Mucosa of stomach (tissue), 1 donor: ENCODE results near the gene WNT3.

Experiments
- H3K27me3 ChIP-seq: one replicate; pipeline ENCODE4 v1.7.0; 2013; ENCODE audit warnings: mild to moderate bottlenecking, low read length; ENCODE audit not compliant: control insufficient read depth, insufficient read depth
- H3K36me3 ChIP-seq: one replicate; pipeline ENCODE4 v1.7.0; 2013; ENCODE audit warnings: low read length; ENCODE audit not compliant: control insufficient read depth, insufficient read depth
- H3K4me1 ChIP-seq: one replicate; pipeline ENCODE4 v1.7.0; 2013; ENCODE audit warnings: mild to moderate bottlenecking, low read length; ENCODE audit not compliant: control insufficient read depth, insufficient read depth
- H3K4me3 ChIP-seq: one replicate; pipeline ENCODE4 v1.7.0; 2013; ENCODE audit warnings: low read length
- H3K9ac ChIP-seq: one replicate; pipeline ENCODE4 v1.7.0; 2013; ENCODE audit warnings: mild to moderate bottlenecking, low read length, moderate library complexity
- H3K9me3 ChIP-seq: one replicate; pipeline ENCODE4 v1.7.0; 2013; ENCODE audit warnings: mild to moderate bottlenecking, low read length, moderate library complexity; ENCODE audit not compliant: control insufficient read depth
- donor health status: Pancreatic carcinoma.

The WNT3 gene, protein sequence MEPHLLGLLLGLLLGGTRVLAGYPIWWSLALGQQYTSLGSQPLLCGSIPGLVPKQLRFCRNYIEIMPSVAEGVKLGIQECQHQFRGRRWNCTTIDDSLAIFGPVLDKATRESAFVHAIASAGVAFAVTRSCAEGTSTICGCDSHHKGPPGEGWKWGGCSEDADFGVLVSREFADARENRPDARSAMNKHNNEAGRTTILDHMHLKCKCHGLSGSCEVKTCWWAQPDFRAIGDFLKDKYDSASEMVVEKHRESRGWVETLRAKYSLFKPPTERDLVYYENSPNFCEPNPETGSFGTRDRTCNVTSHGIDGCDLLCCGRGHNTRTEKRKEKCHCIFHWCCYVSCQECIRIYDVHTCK

DNA sequence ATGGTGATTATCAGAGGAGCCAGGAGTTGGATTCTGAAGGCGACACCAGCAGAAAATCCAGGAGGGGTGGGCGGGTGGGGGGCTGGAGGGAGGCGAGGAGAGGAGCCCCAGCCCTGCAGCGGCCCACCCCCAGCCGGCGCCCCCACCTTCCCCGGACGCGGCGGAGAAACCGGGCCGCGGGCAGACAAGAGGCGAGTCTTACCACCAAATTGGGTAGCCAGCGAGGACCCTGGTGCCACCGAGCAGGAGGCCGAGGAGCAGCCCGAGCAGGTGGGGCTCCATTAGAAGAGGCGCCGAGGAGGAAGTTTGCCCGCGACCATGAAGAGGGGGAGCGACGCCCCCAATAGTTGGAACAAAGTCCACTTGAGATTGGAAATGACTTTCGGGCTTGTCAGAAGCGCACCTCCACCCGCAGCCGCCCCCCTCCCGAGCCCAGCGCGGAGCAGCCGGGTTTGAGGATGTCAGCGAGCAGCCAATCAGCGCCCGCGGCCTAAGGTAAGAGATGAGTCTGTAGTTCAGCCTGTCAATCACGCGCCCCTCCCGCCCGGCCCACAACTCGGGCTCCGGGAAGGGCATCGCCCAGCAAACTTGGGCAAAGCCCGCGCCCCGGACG is at the start of gene WNT3:
TSS of gene WNT3 (minus strand) at position 377 of the 613 bp plus-strand sequence. CDS start at position 282, 95 bp downstream.
- H3K9ac ChIP-seq = no peak within 1 kb of the TSS
- no peaks in the 10 kb centered on the region for H3K36me3 ChIP-seq
- peaks cover 90% of the 10 kb centered on the region for H3K27me3 ChIP-seq
- no peaks in the 10 kb centered on the region for H3K9me3 ChIP-seq
- no peak within 1 kb of the TSS for H3K4me3 ChIP-seq
- peaks cover 17% of the 10 kb centered on the region for H3K4me1 ChIP-seq

DNA sequence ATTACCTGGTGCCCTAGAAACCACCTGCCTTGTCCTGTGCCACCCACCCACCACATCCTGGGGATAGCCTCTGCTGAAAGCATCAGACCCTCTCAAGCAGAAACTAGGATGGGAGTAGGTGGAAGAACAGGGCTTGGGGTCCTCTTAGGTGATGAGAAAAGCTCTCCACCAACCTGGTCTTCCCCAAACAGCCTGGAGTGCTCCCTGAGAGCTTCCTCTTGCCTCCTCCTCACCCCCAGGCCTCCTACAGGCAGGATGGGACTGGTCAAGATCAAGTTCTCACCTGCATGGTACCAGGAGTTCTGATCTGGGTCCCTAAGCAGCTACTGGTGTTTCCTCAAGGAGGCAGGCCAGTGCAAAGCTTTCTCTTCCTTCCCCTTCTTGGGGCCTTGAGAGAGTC is 48.3 kb upstream of the WNT3 start:
- Histone ChIP-seq H3K9ac (no peak overlapping the region), H3K36me3 (no peaks in the 10 kb centered on the region), H3K27me3 (peaks cover 5% of the 10 kb centered on the region), H3K4me1 (peaks cover 6% of the 10 kb centered on the region), H3K4me3 (no peak overlapping the region), H3K9me3 (no peaks in the 10 kb centered on the region)

DNA sequence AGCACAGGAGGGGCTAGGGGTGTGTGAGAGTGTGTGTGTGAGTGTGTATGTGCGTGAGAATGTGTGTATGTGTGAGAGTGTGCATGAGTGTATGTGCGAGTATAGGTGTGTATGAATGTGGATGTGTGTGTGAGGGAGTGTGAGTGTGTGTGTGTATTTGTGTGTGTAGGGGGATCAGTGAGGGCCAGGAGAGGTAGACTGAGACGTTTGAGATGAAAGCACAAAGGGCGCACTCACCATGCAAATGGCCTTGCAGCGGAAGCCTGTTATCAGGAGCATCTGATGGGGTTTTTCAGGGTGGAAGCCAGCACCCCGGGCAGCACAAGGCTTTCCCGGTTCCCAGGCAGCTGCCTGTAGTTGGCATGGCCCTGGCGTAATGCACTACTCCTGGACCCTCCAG is 47.8 kb upstream of the WNT3 start:
- no peaks in the 10 kb centered on the region for H3K36me3 ChIP-seq

DNA sequence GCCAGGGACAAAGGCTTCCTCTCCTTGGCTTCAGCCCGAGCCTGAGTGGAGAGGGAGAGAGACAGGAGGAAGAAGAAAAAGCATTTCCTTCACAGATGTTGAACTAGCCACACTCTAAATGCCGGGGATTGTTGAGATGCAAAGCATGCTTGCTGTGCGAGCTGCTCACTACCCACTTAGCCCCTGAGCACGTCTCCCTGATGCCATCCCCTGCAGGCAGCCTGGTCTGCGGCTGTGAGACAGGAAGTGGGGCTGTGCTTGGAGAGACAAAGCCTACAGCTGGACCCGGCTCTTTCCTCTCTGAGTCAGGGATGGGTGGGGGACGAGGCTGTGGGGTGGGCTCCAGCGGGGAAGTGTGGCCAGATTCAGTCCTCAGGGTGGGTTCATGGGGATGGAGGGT is 46.6 kb upstream of the WNT3 start:
- H3K9me3 ChIP-seq = no peaks in the 10 kb centered on the region
- peaks cover under 1% of the 10 kb centered on the region for H3K4me1 ChIP-seq
- no peak overlapping the region for H3K4me3 ChIP-seq
- no peak overlapping the region for H3K9ac ChIP-seq
- H3K27me3 ChIP-seq = peaks cover 11% of the 10 kb centered on the region
- H3K36me3 ChIP-seq = no peaks in the 10 kb centered on the region

More for the DNA sequence above, 47.8 kb upstream of the WNT3 start:
- Histone ChIP-seq H3K4me3 (no peak overlapping the region), H3K4me1 (peaks cover 6% of the 10 kb centered on the region), H3K9ac (no peak overlapping the region), H3K27me3 (peaks cover 5% of the 10 kb centered on the region), H3K9me3 (no peaks in the 10 kb centered on the region)

DNA sequence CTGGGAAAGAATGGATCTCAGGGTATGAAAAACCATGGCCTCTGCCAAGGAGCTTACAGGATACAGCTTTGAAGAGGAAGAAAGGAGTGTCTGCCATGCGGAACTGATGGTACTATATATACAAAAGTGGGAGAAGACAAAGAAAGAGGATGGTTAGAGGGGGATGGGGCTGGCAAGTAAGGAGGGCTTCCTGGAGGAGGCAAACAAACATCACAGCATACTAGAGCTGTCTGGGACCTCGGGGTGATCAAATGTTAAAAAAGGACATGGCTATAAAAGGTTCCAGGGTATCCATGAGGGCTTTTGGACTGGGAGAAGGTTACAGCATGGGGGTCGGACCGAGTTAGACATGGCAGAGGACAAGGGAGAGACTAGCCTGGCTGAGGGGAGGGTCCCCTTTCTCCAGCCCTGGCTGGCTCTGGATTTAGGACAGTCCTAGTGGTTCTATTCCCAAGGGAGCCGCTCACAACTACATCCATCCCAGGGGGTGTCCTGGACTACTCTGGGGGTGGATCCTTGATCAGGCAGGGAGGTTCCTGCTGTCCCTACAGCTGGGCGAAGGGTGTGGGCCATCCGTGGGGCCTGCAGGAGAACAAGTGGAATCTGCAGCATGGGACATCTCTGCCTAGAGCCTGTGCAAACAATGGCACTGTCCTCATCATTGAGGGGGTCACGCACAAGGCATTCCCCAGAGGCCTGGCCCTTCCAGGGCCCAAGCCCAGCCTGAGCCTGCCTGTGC is 45.1 kb upstream of the WNT3 start:
- no peak overlapping the region for H3K9ac ChIP-seq
- H3K4me3 ChIP-seq = no peak overlapping the region
- H3K9me3 ChIP-seq = no peaks in the 10 kb centered on the region
- H3K4me1 ChIP-seq = no peaks in the 10 kb centered on the region
- no peaks in the 10 kb centered on the region for H3K36me3 ChIP-seq
- peaks cover 13% of the 10 kb centered on the region for H3K27me3 ChIP-seq

DNA sequence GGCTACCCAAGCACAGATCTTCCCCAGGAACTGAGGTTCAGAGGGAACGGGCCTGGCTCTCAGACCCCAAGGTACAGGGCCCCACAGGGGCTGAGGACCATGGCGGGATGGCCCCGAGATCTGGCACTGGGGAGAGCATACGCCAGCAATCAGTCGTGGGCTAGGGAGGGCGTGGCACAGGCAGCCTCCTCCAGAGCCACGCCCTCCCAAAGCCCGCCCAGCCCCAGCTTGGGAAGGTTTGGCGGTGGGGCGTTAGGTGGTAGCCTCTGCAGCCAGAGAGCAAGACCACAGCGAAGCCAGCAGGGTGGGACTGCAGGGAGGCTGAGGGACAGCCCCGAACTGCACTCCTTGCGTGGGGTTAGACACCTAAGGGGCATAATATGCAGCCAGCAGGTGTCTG is 44.5 kb upstream of the WNT3 start:
- Histone ChIP-seq H3K4me3 (no peak overlapping the region), H3K9me3 (no peaks in the 10 kb centered on the region), H3K36me3 (no peaks in the 10 kb centered on the region), H3K27me3 (peaks cover 13% of the 10 kb centered on the region), H3K9ac (no peak overlapping the region), H3K4me1 (no peaks in the 10 kb centered on the region)

DNA sequence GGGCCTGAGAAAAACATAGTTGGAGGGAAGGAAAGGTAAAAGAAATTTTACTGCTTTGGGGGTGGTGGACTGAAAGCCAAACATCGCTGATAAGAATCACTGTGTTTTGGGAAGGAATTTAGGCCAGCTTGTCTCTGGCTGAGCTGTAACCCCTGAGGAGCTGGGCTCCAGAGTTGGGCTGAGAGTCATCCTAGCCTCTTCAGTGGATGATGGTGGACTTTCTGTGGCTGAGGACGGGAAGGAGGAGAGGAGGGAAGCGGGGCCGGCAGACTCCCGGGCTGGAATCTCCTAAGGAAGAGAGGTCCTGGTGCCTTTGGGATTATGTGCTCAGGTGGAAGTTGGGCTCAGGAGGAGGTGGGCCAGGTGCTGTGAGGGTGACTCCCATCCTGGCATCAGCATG is 41.5 kb upstream of the WNT3 start:
- Histone ChIP-seq H3K9ac (no peak overlapping the region), H3K9me3 (no peaks in the 10 kb centered on the region), H3K27me3 (peaks cover 12% of the 10 kb centered on the region), H3K36me3 (no peaks in the 10 kb centered on the region), H3K4me1 (no peaks in the 10 kb centered on the region), H3K4me3 (no peak overlapping the region)

DNA sequence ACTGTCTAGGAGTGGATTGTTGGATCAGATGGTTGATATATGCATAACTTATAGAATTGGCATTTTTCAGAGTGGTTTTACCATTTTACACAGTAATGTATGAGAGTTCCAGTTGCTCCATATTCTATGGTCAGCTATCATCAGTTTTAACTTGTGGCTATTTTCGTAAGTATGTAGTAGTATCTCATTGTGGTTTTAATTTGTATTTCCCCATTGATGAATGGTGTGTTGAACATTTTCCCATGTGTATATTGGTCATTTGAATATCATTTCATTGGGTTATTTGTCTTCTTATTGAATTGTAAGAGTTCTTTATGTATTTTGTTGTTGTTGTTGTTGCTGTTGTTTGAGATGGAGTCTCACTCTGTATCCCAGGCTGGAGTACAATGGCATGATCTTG is 39.1 kb upstream of the WNT3 start:
- Histone ChIP-seq H3K4me1 (no peaks in the 10 kb centered on the region), H3K27me3 (peaks cover 22% of the 10 kb centered on the region), H3K36me3 (no peaks in the 10 kb centered on the region), H3K9me3 (no peaks in the 10 kb centered on the region), H3K4me3 (no peak overlapping the region), H3K9ac (no peak overlapping the region)

DNA sequence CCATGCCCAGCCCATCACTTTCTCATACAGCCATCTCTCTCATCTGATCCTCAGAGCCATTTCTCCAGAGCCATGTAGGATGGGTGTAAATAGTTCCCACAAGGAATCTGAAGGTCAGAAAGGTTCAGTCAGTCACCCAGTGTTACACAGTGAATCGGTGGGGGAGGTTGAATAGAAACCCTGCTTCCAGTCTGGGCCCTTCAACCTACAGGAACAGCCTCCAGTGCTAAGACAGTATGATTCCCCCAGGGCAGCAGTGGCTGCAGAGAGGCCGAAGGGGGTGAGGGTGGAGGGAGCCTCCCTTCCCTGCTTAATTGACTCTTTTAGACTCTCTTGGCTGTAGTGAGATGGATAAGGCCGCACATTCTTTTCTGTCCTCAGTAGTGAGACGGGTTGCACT is 36.5 kb upstream of the WNT3 start:
- H3K27me3 ChIP-seq = peaks cover 37% of the 10 kb centered on the region
- no peaks in the 10 kb centered on the region for H3K9me3 ChIP-seq
- H3K4me3 ChIP-seq = no peak overlapping the region
- no peaks in the 10 kb centered on the region for H3K36me3 ChIP-seq
- no peak overlapping the region for H3K9ac ChIP-seq
- peaks cover 7% of the 10 kb centered on the region for H3K4me1 ChIP-seq

DNA sequence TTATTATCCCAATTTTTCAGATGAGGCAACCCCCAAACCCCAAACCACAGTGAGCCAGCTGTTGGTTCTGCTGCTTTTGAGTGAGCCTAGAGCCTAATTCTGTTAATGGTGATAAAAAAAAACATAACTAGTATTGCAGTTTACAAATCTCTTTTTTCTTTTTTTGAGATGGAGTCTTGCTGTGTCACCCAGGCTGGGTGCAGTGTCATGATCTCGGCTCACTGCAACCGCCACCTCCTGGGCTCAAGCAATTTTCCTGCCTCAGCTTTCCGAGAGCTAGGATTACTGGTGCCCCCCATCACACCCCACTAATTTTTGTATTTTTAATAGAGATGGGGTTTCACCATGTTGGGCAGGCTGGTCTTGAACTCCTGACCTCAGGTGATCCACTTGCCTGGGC is 36.0 kb upstream of the WNT3 start:
- Histone ChIP-seq H3K9ac (no peak overlapping the region), H3K9me3 (no peaks in the 10 kb centered on the region), H3K4me3 (no peak overlapping the region), H3K27me3 (peaks cover 38% of the 10 kb centered on the region), H3K4me1 (peaks cover 7% of the 10 kb centered on the region), H3K36me3 (no peaks in the 10 kb centered on the region)

DNA sequence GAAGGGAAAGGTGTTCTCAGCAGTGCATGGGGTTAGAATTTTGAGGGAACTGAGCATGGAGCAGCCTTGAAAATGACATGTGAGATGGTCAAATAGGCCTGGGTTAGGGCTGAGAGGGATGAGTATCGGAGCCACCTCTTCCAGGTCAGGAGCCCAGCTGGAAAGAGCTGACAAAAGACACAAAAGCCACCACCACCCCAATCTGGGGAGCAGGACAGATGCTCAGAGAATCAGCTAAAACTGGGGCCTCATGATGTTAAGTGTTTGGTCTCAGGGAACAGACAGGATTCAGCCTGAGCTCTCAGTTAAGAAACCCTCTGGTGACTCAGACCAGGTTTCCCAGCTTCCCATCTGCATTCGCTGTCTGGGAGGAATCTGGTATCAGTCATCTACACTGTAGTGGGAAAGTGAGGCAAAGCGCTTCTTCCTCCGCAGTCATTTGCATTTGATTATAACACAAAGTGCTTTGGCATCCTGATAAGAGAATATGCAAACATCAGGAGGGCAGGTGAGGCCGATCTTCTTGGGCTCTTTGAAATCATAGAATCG is 35.5 kb upstream of the WNT3 start:
- Histone ChIP-seq H3K36me3 (no peaks in the 10 kb centered on the region), H3K9me3 (no peaks in the 10 kb centered on the region)

More for the DNA sequence above, 35.5 kb upstream of the WNT3 start:
- Histone ChIP-seq H3K9ac (no peak overlapping the region), H3K4me3 (no peak overlapping the region), H3K27me3 (peaks cover 43% of the 10 kb centered on the region), H3K4me1 (peaks cover 7% of the 10 kb centered on the region)
